GM12873 (cell line): ENCODE results near the gene ZSCAN5A.

Experiments
- TF ChIP-seq, protein P1 (sequence below): IDR thresholded peaks from 2 replicates; pipeline ENCODE4 v1.5.1; 2012; ENCODE audit warnings: low read depth, mild to moderate bottlenecking, moderate library complexity, low read length, control low read depth; ENCODE audit not compliant: insufficient read depth; ENCODE audit errors: missing control alignments

The ZSCAN5A gene

DNA sequence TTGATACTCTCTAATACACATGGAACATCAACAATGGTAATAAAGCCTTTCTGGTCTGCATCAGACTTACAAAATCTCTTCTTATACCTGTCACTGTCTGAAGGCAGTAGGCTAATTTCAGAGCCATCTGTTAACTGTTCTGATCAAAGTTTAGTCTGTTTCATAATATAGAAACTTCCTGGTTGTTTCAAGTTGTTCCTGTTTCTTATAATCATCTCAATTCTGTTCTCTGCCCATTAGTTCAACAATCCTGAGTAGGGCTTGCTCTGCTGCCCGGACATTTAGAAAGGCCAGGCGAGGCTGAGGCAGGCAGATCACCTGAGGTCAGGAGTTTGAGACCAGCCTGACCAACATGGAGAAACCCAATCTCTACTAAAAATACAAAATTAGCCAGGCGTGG lies 5.4 kb upstream of the ZSCAN5A start:
- TF ChIP-seq, protein P1, sequence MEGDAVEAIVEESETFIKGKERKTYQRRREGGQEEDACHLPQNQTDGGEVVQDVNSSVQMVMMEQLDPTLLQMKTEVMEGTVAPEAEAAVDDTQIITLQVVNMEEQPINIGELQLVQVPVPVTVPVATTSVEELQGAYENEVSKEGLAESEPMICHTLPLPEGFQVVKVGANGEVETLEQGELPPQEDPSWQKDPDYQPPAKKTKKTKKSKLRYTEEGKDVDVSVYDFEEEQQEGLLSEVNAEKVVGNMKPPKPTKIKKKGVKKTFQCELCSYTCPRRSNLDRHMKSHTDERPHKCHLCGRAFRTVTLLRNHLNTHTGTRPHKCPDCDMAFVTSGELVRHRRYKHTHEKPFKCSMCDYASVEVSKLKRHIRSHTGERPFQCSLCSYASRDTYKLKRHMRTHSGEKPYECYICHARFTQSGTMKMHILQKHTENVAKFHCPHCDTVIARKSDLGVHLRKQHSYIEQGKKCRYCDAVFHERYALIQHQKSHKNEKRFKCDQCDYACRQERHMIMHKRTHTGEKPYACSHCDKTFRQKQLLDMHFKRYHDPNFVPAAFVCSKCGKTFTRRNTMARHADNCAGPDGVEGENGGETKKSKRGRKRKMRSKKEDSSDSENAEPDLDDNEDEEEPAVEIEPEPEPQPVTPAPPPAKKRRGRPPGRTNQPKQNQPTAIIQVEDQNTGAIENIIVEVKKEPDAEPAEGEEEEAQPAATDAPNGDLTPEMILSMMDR: no peak

DNA sequence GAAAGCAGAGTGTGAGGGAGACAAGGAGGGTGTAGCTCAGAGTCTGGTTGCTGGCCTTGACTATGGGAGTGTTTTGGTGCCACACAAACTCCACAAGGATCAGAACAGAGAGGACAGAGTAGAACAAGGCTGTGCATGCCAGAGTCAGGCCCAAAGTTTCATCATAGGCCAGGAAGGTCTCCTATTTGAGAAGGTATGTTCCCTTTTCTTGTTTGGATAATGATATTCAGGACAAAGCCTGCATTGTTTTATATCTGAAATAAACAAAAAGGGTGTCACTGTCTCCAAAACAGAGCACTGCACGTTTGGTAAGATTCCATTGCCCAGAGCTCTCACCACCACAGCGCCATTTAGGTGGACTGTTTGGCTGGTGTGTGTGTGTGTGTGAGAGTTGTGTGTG lies 3.1 kb upstream of the ZSCAN5A start:
- TF ChIP-seq, protein P1: no peak

DNA sequence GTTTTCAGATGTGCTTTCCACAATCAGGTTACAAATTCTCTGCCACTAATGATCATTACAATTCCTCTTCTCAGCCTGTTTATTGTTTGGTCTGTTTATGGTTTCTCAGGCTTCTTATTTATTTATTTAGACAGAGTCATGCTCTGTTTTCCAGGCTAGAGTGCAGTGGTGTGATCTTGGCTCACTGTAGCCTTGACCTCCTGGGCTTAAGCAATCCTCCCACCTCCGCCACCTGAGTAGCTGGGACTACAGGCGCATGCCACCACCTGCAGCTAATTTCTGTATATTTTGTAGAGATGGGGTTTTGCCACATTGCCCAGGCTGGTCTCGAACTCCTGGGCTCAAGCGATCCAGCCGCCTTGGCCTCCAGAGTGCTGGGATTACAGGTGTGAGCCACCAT lies 2.1 kb upstream of the ZSCAN5A start:
- TF ChIP-seq, protein P1: no peak

DNA sequence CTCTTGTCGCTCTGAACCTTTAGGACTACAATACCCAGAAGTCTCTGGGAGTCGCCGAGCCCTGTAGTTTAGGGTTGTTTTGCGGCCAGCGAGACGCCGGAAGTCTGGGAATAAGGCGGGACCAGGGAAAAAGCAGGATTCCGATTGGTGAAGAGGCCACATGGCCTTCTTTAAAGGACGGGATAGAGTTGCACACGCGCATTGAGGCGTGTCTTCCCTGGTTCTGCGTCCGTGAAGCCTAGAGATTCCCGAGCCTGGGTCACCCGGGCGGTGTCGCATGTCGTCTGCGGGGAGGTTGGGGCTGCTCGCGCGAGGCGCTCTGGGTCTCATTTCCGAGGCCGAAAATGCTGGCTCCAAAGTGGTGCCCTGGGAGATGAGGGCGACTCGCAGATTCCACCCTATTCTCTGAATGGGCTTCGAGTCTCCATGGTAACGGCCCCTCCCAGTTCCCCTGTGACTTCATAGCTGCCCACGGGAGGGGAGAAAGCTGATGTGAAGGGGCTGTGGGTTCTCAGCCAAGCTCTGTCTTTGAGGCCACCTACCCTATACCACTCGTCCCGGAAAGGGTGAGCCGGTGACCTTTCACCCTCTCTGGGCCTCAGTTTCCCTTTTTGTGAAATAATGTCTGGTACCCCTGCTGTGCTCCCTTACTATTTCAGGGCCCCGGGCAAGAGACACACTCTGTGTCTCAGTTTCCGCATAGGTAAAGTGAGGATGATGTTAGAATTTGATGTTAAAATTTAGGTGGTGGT lies 614 bp upstream of the ZSCAN5A start:
- TF ChIP-seq, protein P1: no peak

DNA sequence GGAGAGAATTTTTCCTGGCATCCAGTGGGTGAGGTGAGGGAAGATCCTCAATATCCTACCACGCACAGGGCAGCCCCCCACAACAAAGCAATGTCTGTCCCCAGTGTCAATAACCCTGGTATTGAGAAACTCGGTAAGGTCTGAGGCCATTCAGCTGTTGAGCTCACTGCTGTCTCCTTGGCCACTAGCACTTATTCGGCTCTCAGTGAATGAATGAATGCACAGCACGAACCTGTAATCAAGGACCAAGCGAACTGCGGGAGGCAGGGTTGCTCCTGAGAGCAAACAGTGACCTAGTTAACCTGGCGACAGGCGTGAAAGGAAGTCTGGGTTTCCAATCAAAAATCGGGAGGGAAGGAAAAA lies 640 bp downstream of the ZSCAN5A start:
- TF ChIP-seq, protein P1: no peak

DNA sequence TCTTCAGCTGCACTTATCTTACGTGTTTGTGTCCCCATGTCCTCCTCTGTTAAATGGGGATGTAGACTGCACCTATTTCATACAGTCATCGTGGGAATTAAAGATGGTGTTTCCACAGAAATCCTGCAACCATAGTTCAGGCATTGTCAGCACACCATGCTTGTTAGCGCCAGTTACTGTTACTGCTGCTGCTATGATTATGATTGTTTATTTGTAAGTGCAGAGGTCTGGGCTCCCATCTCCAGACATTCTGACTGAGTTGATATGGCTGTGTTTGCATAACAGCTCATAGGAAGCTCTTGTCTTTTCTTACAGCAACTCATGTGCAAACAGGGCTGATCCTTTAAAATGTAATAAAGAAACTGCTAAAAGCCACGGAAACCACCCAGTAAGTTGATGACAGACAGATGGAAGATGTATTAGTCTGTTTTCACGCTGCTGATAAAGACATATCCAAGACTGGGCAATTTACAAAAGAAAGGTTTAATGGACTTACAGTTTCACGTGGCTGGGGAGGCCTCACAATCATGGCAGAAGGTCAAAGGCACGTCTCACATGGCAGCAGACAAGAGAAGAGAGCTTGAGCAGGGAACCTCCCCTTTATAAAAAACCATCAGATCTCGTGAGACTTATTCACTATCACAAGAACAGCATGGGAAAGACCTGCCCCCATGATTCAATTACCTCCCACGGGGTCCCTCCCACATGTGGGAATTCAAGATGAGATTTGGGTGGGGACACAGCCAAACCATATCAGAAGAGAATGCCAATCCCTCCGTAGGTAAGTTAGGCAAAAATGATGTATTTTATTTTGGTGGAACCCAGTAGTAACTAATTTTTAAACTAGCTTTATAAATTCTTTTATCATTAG lies 1.6 kb downstream of the ZSCAN5A start:
- TF ChIP-seq, protein P1: no peak

DNA sequence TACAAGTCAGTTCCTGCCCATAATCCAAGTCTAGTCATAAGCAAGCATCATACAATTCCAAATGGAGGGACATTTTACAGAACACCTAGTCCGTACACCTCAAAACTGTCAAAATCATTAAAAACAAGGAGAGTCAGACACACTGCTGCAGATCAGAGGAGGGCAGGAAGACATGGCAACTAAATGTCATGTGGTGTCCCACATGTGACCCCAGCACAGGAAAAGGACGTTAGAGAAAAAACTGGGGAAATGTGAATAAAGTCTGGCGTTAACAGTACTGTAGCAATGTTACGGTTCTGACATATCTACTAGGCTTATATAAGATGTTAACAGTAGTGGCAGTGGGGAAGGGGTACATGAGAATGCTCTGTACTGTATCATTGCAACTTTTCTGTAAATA lies 2.3 kb downstream of the ZSCAN5A start:
- TF ChIP-seq, protein P1: no peak
